ENCODE results near the gene NFYA. TPM values are rescaled to one million over a fixed set of nuclear protein-coding genes. Genes with fewer than 3 reads are reported as not detected.

The NFYA gene
- total RNA-seq, 1 donor from 2014 or later, result 27.8 TPM

GRCh38 chr6:41049521-41049920, 23.3 kb upstream of the NFYA start:
- Histone ChIP-seq H2AFZ (ENCODE audit: low read depth, low read length) (no peak overlapping the region), H3K79me2 (ENCODE audit: insufficient read depth, low read length) (no peaks in the 10 kb centered on the region), H3K4me1 (ENCODE audit: insufficient read depth, low read length) (no peaks in the 10 kb centered on the region), H3K4me2 (ENCODE audit: low read length) (no peak overlapping the region), H3K9me3 (ENCODE audit: insufficient read depth, low read depth, low read length) (no peaks in the 10 kb centered on the region), H3K27ac (ENCODE audit: low read depth, low read length) (no peak overlapping the region), H3K4me3 (ENCODE audit: insufficient read depth, low read depth, low read length) (no peak overlapping the region), H3K9ac (ENCODE audit: low read length) (no peak overlapping the region), H3K27me3 (ENCODE audit: insufficient read depth, low read length) (no peaks in the 10 kb centered on the region), H3K36me3 (ENCODE audit: insufficient read depth, low read length) (no peaks in the 10 kb centered on the region), H4K20me1 (ENCODE audit: insufficient read depth, low read length) (no peaks in the 10 kb centered on the region)
- Mint-ChIP-seq H3K27ac (ENCODE audit: unreplicated experiment) (peak overlapping the region; percentile 62), H3K4me3 (ENCODE audit: unreplicated experiment) (no peak overlapping the region), H3K36me3 (ENCODE audit: low read depth, unreplicated experiment) (no peaks in the 10 kb centered on the region), H3K27me3 (ENCODE audit: low read depth, unreplicated experiment) (peaks cover 6% of the 10 kb centered on the region), H3K9me3 (ENCODE audit: unreplicated experiment) (no peaks in the 10 kb centered on the region), H3K4me1 (ENCODE audit: low read depth, unreplicated experiment) (peaks cover 15% of the 10 kb centered on the region)
- DNase-seq (ENCODE audit: low read depth) (no peak), FAIRE-seq (no peak)
- TF ChIP-seq EZH2 (IDR thresholded peaks at IDR 0.05; ENCODE audit: insufficient read depth, low read length) (no peak), CTCF (IDR thresholded peaks at IDR 0.05; ENCODE audit: insufficient read depth, low read depth, low read length) (no peak)

- no peak overlapping the region for H3K4me2 ChIP-seq (ENCODE audit: low read length)
- H3K4me1 ChIP-seq (ENCODE audit: insufficient read depth, low read length), result no peaks in the 10 kb centered on the region
- FAIRE-seq (no peak), DNase-seq (ENCODE audit: low read depth) (no peak)
- TF ChIP-seq EZH2 (IDR thresholded peaks at IDR 0.05; ENCODE audit: insufficient read depth, low read length) (no peak), CTCF (IDR thresholded peaks at IDR 0.05; ENCODE audit: insufficient read depth, low read depth, low read length) (no peak)
- H3K36me3 ChIP-seq (ENCODE audit: insufficient read depth, low read length), result no peaks in the 10 kb centered on the region
- no peak overlapping the region for H2AFZ ChIP-seq (ENCODE audit: low read depth, low read length)
- Mint-ChIP-seq H3K27ac (ENCODE audit: unreplicated experiment) (no peak overlapping the region), H3K27me3 (ENCODE audit: low read depth, unreplicated experiment) (peaks cover 6% of the 10 kb centered on the region), H3K9me3 (ENCODE audit: unreplicated experiment) (no peaks in the 10 kb centered on the region), H3K4me3 (ENCODE audit: unreplicated experiment) (no peak overlapping the region), H3K36me3 (ENCODE audit: low read depth, unreplicated experiment) (no peaks in the 10 kb centered on the region), H3K4me1 (ENCODE audit: low read depth, unreplicated experiment) (peaks cover 15% of the 10 kb centered on the region)
- H3K9ac ChIP-seq (ENCODE audit: low read length), result no peak overlapping the region
- H3K79me2 ChIP-seq (ENCODE audit: insufficient read depth, low read length), result no peaks in the 10 kb centered on the region
- no peak overlapping the region for H3K4me3 ChIP-seq (ENCODE audit: insufficient read depth, low read depth, low read length)
- no peaks in the 10 kb centered on the region for H3K9me3 ChIP-seq (ENCODE audit: insufficient read depth, low read depth, low read length)
- H4K20me1 ChIP-seq (ENCODE audit: insufficient read depth, low read length), result no peaks in the 10 kb centered on the region
- no peak overlapping the region for H3K27ac ChIP-seq (ENCODE audit: low read depth, low read length)
- H3K27me3 ChIP-seq (ENCODE audit: insufficient read depth, low read length), result no peaks in the 10 kb centered on the region
Measured at GRCh38 chr6:41049955-41050354, 22.8 kb upstream of the NFYA start.

- TF ChIP-seq EZH2 (IDR thresholded peaks at IDR 0.05; ENCODE audit: insufficient read depth, low read length), result no peak
- no peak for TF ChIP-seq CTCF (IDR thresholded peaks at IDR 0.05; ENCODE audit: insufficient read depth, low read depth, low read length)
- Histone ChIP-seq H3K9me3 (ENCODE audit: insufficient read depth, low read depth, low read length) (no peaks in the 10 kb centered on the region), H4K20me1 (ENCODE audit: insufficient read depth, low read length) (no peaks in the 10 kb centered on the region), H3K9ac (ENCODE audit: low read length) (no peak overlapping the region), H3K27me3 (ENCODE audit: insufficient read depth, low read length) (no peaks in the 10 kb centered on the region), H3K4me2 (ENCODE audit: low read length) (no peak overlapping the region), H3K79me2 (ENCODE audit: insufficient read depth, low read length) (no peaks in the 10 kb centered on the region), H3K27ac (ENCODE audit: low read depth, low read length) (no peak overlapping the region), H3K4me3 (ENCODE audit: insufficient read depth, low read depth, low read length) (no peak overlapping the region), H3K36me3 (ENCODE audit: insufficient read depth, low read length) (no peaks in the 10 kb centered on the region), H3K4me1 (ENCODE audit: insufficient read depth, low read length) (no peaks in the 10 kb centered on the region), H2AFZ (ENCODE audit: low read depth, low read length) (no peak overlapping the region)
- Mint-ChIP-seq H3K27ac (ENCODE audit: unreplicated experiment) (no peak overlapping the region), H3K4me3 (ENCODE audit: unreplicated experiment) (no peak overlapping the region), H3K9me3 (ENCODE audit: unreplicated experiment) (no peaks in the 10 kb centered on the region), H3K36me3 (ENCODE audit: low read depth, unreplicated experiment) (no peaks in the 10 kb centered on the region), H3K4me1 (ENCODE audit: low read depth, unreplicated experiment) (peaks cover 17% of the 10 kb centered on the region), H3K27me3 (ENCODE audit: low read depth, unreplicated experiment) (peaks cover 6% of the 10 kb centered on the region)
- DNase-seq (ENCODE audit: low read depth) (no peak), FAIRE-seq (no peak)
Measured at GRCh38 chr6:41050536-41050935, 22.2 kb upstream of the NFYA start.

All from astrocyte (in vitro differentiated cells and primary cell).